Suprapubic skin (tissue), 4 donors: Measurements from ENCODE around the gene CHRDL2. TPM values are rescaled to one million over a fixed set of nuclear protein-coding genes. Genes with fewer than 3 reads are reported as not detected.

Experiments used
- DNase-seq, 2 donors: peaks; one replicate each; pipeline ENCODE4 v3.0.0-alpha.2; 2019; ENCODE audit warnings: low spot score in 2 of 2
- H3K27ac ChIP-seq: fragments of 200-600 bp; sonication (generic); one replicate; pipeline ENCODE4 v1.5.1; 2019
- H3K27me3 ChIP-seq: fragments of 200-600 bp; sonication (generic); one replicate; pipeline ENCODE4 v1.5.1; 2019
- H3K36me3 ChIP-seq: fragments of 200-600 bp; sonication (generic); one replicate; pipeline ENCODE4 v1.5.1; 2019
- H3K4me1 ChIP-seq: fragments of 200-600 bp; sonication (generic); one replicate; pipeline ENCODE4 v1.5.1; 2019
- H3K4me3 ChIP-seq: fragments of 200-600 bp; sonication (generic); one replicate; pipeline ENCODE4 v1.5.1; 2019; ENCODE audit warnings: mild to moderate bottlenecking
- H3K9me3 ChIP-seq: fragments of 200-600 bp; sonication (generic); one replicate; pipeline ENCODE4 v1.5.1; 2019
- CTCF ChIP-seq, 2 donors: fragments of 200-600 bp in 1 of 2; fragments of 450-650 bp in 1 of 2; sonication (generic) in 1 of 2; IDR thresholded peaks; one replicate each; pipeline ENCODE4 v1.5.1; 2016 to 2019; ENCODE audit warnings: antibody characterized with exemption in 2 of 2, mild to moderate bottlenecking in 1 of 2, moderate library complexity in 1 of 2
- EP300 ChIP-seq: sonication (generic); formaldehyde crosslinking; IDR thresholded peaks from one replicate; pipeline ENCODE4 v1.6.1; 2017; ENCODE audit warnings: antibody characterized with exemption
- POLR2A ChIP-seq, 2 donors: fragments of 450-650 bp; IDR thresholded peaks; one replicate each; pipeline ENCODE4 v1.6.1; 2017; ENCODE audit warnings: antibody characterized with exemption in 2 of 2, mild to moderate bottlenecking in 2 of 2, moderate library complexity in 2 of 2
- POLR2AphosphoS5 ChIP-seq, 3 donors: sonication (generic); formaldehyde crosslinking; IDR thresholded peaks; one replicate each; pipeline ENCODE4 v1.6.1; 2017; ENCODE audit warnings: antibody characterized with exemption in 3 of 3
- WGBS: methylation state at CpG from one replicate; pipeline ENCODE4 v1.1.5; 2018; 5-methylcytosine and 5-hydroxymethylcytosine counted together
- total RNA-seq, 4 donors: library from RNA; depleted of rRNA; stranded (reverse); fragments of >200 nt; gene quantifications; one replicate each; pipeline ENCODE4 v1.1.0, GENCODE V29; 2016

CHRDL2 gene
- total RNA-seq, 4 donors from 2014 or later, result not detected

DNA sequence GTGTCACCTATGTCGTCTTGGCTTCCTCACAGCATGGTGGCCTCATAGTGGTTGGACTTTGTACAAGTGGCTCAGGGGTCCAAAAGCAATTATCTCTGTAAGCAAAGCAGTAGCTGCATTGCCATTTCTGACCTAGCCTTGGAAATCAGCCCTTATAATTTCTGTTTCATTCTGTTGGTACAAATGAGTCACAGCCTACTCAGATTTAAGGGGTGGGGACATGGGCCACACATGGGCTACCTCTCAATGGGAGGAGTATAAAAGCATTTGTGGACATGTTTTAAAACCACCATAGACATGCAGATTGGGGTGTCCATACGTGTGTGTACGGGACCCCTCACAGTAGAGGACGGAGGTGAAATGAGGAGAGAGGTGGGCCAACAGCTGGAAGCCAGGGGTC, 41.6 kb downstream of the CHRDL2 start:
- Histone ChIP-seq H3K27me3 (no peaks in the 10 kb centered on the region), H3K27ac (no peak overlapping the region), H3K4me3 (no peak overlapping the region), H3K9me3 (no peaks in the 10 kb centered on the region), H3K36me3 (no peaks in the 10 kb centered on the region), H3K4me1 (no peaks in the 10 kb centered on the region)
- TF ChIP-seq EP300 (no peak), CTCF (IDR thresholded peaks at IDR 0.05) (no peak), POLR2A (IDR thresholded peaks at IDR 0.05) (no peak), POLR2AphosphoS5 (IDR thresholded peaks at IDR 0.05) (no peak)
- no peak for DNase-seq
- 99% methylated on average over 4 of the region's 4 CpGs for WGBS

DNA sequence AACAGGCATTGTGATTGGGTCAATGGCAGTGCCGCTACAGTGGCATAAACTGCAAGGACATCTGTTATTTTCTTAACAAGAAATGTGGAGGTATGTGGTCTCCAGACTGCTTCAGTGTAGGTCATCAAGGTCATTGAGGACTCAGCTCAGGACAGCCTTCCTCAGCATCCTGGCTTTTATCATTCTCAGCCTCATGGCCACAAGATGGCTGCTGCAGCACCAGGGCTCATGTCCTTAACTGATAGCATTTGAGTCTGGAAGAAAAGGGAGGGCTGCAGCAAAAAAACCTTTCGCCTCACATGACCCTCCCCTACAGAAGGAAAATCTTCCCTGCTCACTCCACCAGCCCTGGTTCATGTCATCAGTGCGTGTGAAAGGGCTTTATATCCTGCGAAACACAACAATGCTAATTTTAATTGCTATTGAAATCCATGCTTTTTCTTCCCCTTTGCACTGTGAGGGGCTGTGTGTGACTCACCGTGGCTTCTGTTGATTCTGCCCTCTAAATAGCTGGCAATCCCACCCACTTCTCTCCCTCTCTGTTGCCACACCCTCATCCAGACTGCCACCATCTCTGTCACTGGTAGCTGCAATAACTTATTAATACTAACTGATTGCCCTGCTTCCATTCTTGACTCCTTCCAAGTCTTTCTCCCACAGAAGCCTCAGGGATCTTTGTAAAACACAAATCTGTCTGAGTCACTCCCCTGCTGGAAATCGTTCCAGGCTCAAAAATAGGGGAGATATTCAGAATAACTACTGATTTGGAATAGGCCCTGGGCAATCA, 43.8 kb downstream of the CHRDL2 start:
- Histone ChIP-seq H3K27ac (no peak overlapping the region), H3K4me3 (no peak overlapping the region), H3K4me1 (peaks cover 12% of the 10 kb centered on the region), H3K9me3 (no peaks in the 10 kb centered on the region), H3K36me3 (no peaks in the 10 kb centered on the region), H3K27me3 (no peaks in the 10 kb centered on the region)
- no peak for DNase-seq
- TF ChIP-seq POLR2AphosphoS5 (IDR thresholded peaks at IDR 0.05), result no peak
- TF ChIP-seq CTCF (IDR thresholded peaks at IDR 0.05), result no peak
- no peak for TF ChIP-seq POLR2A (IDR thresholded peaks at IDR 0.05)
- TF ChIP-seq EP300, result no peak
- WGBS, result 74% methylated on average over 6 of the region's 6 CpGs

- Histone ChIP-seq H3K4me3 (no peak overlapping the region), H3K27ac (no peak overlapping the region), H3K9me3 (no peaks in the 10 kb centered on the region), H3K4me1 (peaks cover 12% of the 10 kb centered on the region), H3K27me3 (no peaks in the 10 kb centered on the region), H3K36me3 (no peaks in the 10 kb centered on the region)
- 76% methylated on average over 4 of the region's 4 CpGs for WGBS
- TF ChIP-seq CTCF (IDR thresholded peaks at IDR 0.05), result no peak
- no peak for TF ChIP-seq POLR2AphosphoS5 (IDR thresholded peaks at IDR 0.05)
- TF ChIP-seq EP300, result no peak
- no peak for TF ChIP-seq POLR2A (IDR thresholded peaks at IDR 0.05)
- DNase-seq, result no peak
Measured at GRCh38 chr11:74686792-74687191, 44.4 kb downstream of the CHRDL2 start.

- DNase-seq, result no peak
- Histone ChIP-seq H3K9me3 (no peaks in the 10 kb centered on the region), H3K27me3 (no peaks in the 10 kb centered on the region), H3K4me3 (no peak overlapping the region), H3K27ac (no peak overlapping the region), H3K4me1 (peaks cover 12% of the 10 kb centered on the region), H3K36me3 (no peaks in the 10 kb centered on the region)
- WGBS, result 96% methylated on average over 3 of the region's 3 CpGs
- TF ChIP-seq POLR2AphosphoS5 (IDR thresholded peaks at IDR 0.05) (no peak), EP300 (no peak), CTCF (IDR thresholded peaks at IDR 0.05) (no peak), POLR2A (IDR thresholded peaks at IDR 0.05) (no peak)
Measured at GRCh38 chr11:74685905-74686304, 45.3 kb downstream of the CHRDL2 start.

DNA sequence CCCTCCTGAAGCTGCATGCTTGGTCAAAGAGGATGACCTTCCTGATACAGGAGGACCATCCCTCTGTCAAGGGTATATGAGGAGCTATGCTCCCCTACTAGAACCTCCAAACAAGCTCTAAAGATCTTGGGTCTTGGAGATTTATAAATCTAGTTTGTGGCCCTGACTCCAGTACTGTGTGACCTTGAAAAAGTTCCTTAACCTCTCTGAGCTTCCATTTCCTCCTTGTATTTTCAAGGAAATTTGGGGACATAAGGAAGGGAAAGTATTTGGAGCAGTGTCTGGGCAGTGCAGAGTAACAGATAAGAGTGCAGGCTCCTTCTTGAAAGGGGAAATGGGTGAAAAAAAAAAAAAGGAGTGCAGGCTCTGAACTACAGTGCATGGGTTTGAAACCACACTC, 45.9 kb downstream of the CHRDL2 start:
- H3K9me3 ChIP-seq, result no peaks in the 10 kb centered on the region
- H3K27me3 ChIP-seq, result no peaks in the 10 kb centered on the region
- H3K36me3 ChIP-seq, result no peaks in the 10 kb centered on the region
- TF ChIP-seq EP300 (no peak), CTCF (IDR thresholded peaks at IDR 0.05) (no peak), POLR2AphosphoS5 (IDR thresholded peaks at IDR 0.05) (no peak), POLR2A (IDR thresholded peaks at IDR 0.05) (no peak)
- H3K4me3 ChIP-seq, result no peak overlapping the region
- DNase-seq, result no peak
- H3K4me1 ChIP-seq, result peaks cover 12% of the 10 kb centered on the region
- no peak overlapping the region for H3K27ac ChIP-seq
